ENCODE results near the gene KIF26B. TPM values are rescaled to one million over a fixed set of nuclear protein-coding genes. Genes with fewer than 3 reads are reported as not detected.

The KIF26B gene
- polyA plus RNA-seq, 1 donor from 2014 or later: 6.3 TPM

- H3K27me3 ChIP-seq (ENCODE audit: insufficient read depth, low read depth, low read length): no peaks in the 10 kb centered on the region
- no peak overlapping the region for H3K4me3 ChIP-seq (ENCODE audit: low read length)
- H3K79me2 ChIP-seq (replicated peaks; ENCODE audit: insufficient read depth, low read length): no peaks in the 10 kb centered on the region
- H3K36me3 ChIP-seq (ENCODE audit: insufficient read depth, low read length): no peaks in the 10 kb centered on the region
- no peaks in the 10 kb centered on the region for H3K9me3 ChIP-seq (ENCODE audit: low read length)
- TF ChIP-seq TAF1 (IDR thresholded peaks at IDR 0.05; ENCODE audit: low read depth) (no peak), EZH2 (IDR thresholded peaks at IDR 0.05; ENCODE audit: borderline replicate concordance, insufficient read depth, low read length, poor library complexity, severe bottlenecking) (no peak), CTCF (IDR thresholded peaks at IDR 0.05; ENCODE audit: poor library complexity, severe bottlenecking) (no peak), EP300 (conservative IDR thresholded peaks at IDR 0.05; ENCODE audit: poor library complexity, severe bottlenecking) (no peak), RAD21 (conservative IDR thresholded peaks at IDR 0.05) (no peak)
- H2AFZ ChIP-seq (ENCODE audit: low read depth, low read length): no peak overlapping the region
- no peaks in the 10 kb centered on the region for H3K9me2 ChIP-seq (ENCODE audit: insufficient read depth, low read length)
- no peak overlapping the region for H3K27ac ChIP-seq (ENCODE audit: low read length)
- H3K9ac ChIP-seq (ENCODE audit: low read length): no peak overlapping the region
- H4K20me1 ChIP-seq (ENCODE audit: insufficient read depth): no peaks in the 10 kb centered on the region
- H3F3A ChIP-seq (ENCODE audit: insufficient read depth, low read length, poor library complexity, severe bottlenecking): no peaks in the 10 kb centered on the region
- no peak overlapping the region for H3K4me2 ChIP-seq (ENCODE audit: low read length)
Measured at GRCh38 chr1:245396615-245397014, 241.8 kb downstream of the KIF26B start.

DNA sequence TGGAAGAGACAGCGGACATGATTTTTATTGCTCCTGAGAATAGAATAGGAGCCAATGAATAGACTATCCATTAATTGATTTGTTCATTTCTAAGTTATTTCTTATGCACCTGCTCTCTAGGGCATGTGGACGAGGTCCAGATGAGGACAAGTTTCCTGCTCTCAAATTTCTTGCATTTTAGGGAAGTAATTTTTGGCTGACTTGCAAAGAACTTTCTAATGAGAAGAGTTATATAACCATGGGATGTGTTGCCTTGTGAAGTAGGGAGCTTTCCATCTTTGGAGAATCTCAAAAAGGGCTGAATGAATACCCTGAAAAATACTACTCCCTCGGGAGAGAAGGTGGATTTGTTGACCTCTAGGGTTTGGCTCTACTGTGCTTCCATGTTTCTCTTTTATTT is 243.0 kb downstream of the KIF26B start:
- no peaks in the 10 kb centered on the region for H4K20me1 ChIP-seq (ENCODE audit: insufficient read depth)
- no peaks in the 10 kb centered on the region for H3K36me3 ChIP-seq (ENCODE audit: insufficient read depth, low read length)
- no peak overlapping the region for H3K4me3 ChIP-seq (ENCODE audit: low read length)

More for the DNA sequence above, 243.0 kb downstream of the KIF26B start:
- H3K27ac ChIP-seq (ENCODE audit: low read length): no peak overlapping the region
- no peaks in the 10 kb centered on the region for H3K79me2 ChIP-seq (replicated peaks; ENCODE audit: insufficient read depth, low read length)
- H3K27me3 ChIP-seq (ENCODE audit: insufficient read depth, low read depth, low read length): no peaks in the 10 kb centered on the region
- H3K4me2 ChIP-seq (ENCODE audit: low read length): no peak overlapping the region
- no peak overlapping the region for H3K9ac ChIP-seq (ENCODE audit: low read length)
- no peaks in the 10 kb centered on the region for H3F3A ChIP-seq (ENCODE audit: insufficient read depth, low read length, poor library complexity, severe bottlenecking)
- TF ChIP-seq POLR2AphosphoS5 (IDR thresholded peaks at IDR 0.05): no peak
- no peak for TF ChIP-seq EZH2 (IDR thresholded peaks at IDR 0.05; ENCODE audit: borderline replicate concordance, insufficient read depth, low read length, poor library complexity, severe bottlenecking)
- no peak for TF ChIP-seq REST (IDR thresholded peaks at IDR 0.05; ENCODE audit: borderline replicate concordance)
- TF ChIP-seq MXI1 (conservative IDR thresholded peaks at IDR 0.05; ENCODE audit: poor library complexity, severe bottlenecking): no peak
- no peak for TF ChIP-seq EP300 (conservative IDR thresholded peaks at IDR 0.05; ENCODE audit: poor library complexity, severe bottlenecking)
- no peak for TF ChIP-seq TAF1 (IDR thresholded peaks at IDR 0.05; ENCODE audit: low read depth)
- TF ChIP-seq RAD21 (conservative IDR thresholded peaks at IDR 0.05): no peak
- TF ChIP-seq SMC3 (conservative IDR thresholded peaks at IDR 0.05; ENCODE audit: poor library complexity): no peak
- TF ChIP-seq CTCF (IDR thresholded peaks at IDR 0.05; ENCODE audit: poor library complexity, severe bottlenecking): no peak
- no peak overlapping the region for H2AFZ ChIP-seq (ENCODE audit: low read depth, low read length)
- H3K9me3 ChIP-seq (ENCODE audit: low read length): no peaks in the 10 kb centered on the region
- no peaks in the 10 kb centered on the region for H3K9me2 ChIP-seq (ENCODE audit: insufficient read depth, low read length)

Data from neural cell (in vitro differentiated cells).